ENCODE measurements around the gene EZR. TPM values are rescaled to one million over a fixed set of nuclear protein-coding genes. Genes with fewer than 3 reads are reported as not detected.
A peak's percentile ranks its signal among the peaks of the same experiment; 100 is the strongest.
"Not testable (repeated sequence)": the region's sequence is repeated elsewhere in the genome, so short reads cannot be mapped to it uniquely, and the experiment has no call there.

EZR gene
- total RNA-seq, 1 experiment from 2014 or later, result 216 TPM

GRCh38 chr6:158834675-158835385 lies 15.7 kb upstream of the EZR start:
- H3K4me3 ChIP-seq (ENCODE audit: insufficient read depth, low read depth, low read length), result no peak overlapping the region
- H3K36me3 ChIP-seq (replicated peaks; ENCODE audit: control insufficient read depth, insufficient read depth, low read length), result no peaks in the 10 kb centered on the region
- no peak for DNase-seq
- H3K27me3 ChIP-seq (ENCODE audit: control insufficient read depth, insufficient read depth, low read length), result no peaks in the 10 kb centered on the region

- H3K4me3 ChIP-seq (ENCODE audit: insufficient read depth, low read depth, low read length), result not testable (repeated sequence)
These were observed 13.6 kb upstream of the EZR start for GRCh38 chr6:158832807-158833206.

GRCh38 chr6:158832026-158832425 lies 12.9 kb upstream of the EZR start:
- no peak overlapping the region for H3K4me3 ChIP-seq (ENCODE audit: insufficient read depth, low read depth, low read length)
- DNase-seq, result no peak
- no peaks in the 10 kb centered on the region for H3K27me3 ChIP-seq (ENCODE audit: control insufficient read depth, insufficient read depth, low read length)
- no peaks in the 10 kb centered on the region for H3K36me3 ChIP-seq (replicated peaks; ENCODE audit: control insufficient read depth, insufficient read depth, low read length)

More at GRCh38 chr6:158832807-158833206, 13.6 kb upstream of the EZR start:
- not testable (repeated sequence) for H3K36me3 ChIP-seq (replicated peaks; ENCODE audit: control insufficient read depth, insufficient read depth, low read length); DNase-seq; H3K27me3 ChIP-seq (ENCODE audit: control insufficient read depth, insufficient read depth, low read length)

GRCh38 chr6:158831571-158831970 lies 12.4 kb upstream of the EZR start:
- DNase-seq, result no peak
- Histone ChIP-seq H3K27me3 (ENCODE audit: control insufficient read depth, insufficient read depth, low read length) (no peaks in the 10 kb centered on the region), H3K36me3 (replicated peaks; ENCODE audit: control insufficient read depth, insufficient read depth, low read length) (no peaks in the 10 kb centered on the region), H3K4me3 (ENCODE audit: insufficient read depth, low read depth, low read length) (no peak overlapping the region)

GRCh38 chr6:158830736-158831135 lies 11.6 kb upstream of the EZR start:
- no peak for DNase-seq
- H3K36me3 ChIP-seq (replicated peaks; ENCODE audit: control insufficient read depth, insufficient read depth, low read length), result no peaks in the 10 kb centered on the region
- H3K4me3 ChIP-seq (ENCODE audit: insufficient read depth, low read depth, low read length), result no peak overlapping the region

DNA sequence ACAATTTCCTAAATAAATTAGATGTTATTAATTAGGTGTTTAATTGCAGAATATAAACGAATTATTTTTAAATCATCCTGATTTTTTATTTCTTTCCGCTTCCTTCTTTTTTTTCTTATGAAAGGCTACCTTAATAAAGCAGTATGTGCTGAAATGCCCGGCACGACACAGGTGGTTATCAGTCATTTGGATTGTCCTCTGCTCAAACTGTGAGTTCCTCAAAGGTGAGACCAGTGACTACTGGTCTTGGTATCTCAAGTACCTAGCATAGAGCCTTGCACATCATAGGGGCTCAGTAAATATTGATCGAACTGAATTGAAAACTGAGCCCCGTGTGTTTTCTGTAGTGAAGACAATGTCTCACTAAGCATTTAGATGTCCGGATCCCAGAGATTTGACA lies 9.6 kb upstream of the EZR start:
- no peaks in the 10 kb centered on the region for H3K36me3 ChIP-seq (replicated peaks; ENCODE audit: control insufficient read depth, insufficient read depth, low read length)
- no peak overlapping the region for H3K4me3 ChIP-seq (ENCODE audit: insufficient read depth, low read depth, low read length)
- DNase-seq, result no peak
- H3K27me3 ChIP-seq (ENCODE audit: control insufficient read depth, insufficient read depth, low read length), result no peaks in the 10 kb centered on the region; the same call in 1 of the 2 replicates

More at GRCh38 chr6:158830736-158831135, 11.6 kb upstream of the EZR start:
- no peaks in the 10 kb centered on the region; the same call in 1 of the 2 replicates for H3K27me3 ChIP-seq (ENCODE audit: control insufficient read depth, insufficient read depth, low read length)

GRCh38 chr6:158826819-158827501 lies 7.8 kb upstream of the EZR start:
- Histone ChIP-seq H3K36me3 (replicated peaks; ENCODE audit: control insufficient read depth, insufficient read depth, low read length) (no peaks in the 10 kb centered on the region), H3K4me3 (ENCODE audit: insufficient read depth, low read depth, low read length) (no peak overlapping the region), H3K27me3 (ENCODE audit: control insufficient read depth, insufficient read depth, low read length) (no peaks in the 10 kb centered on the region; the same call in 1 of the 2 replicates)
- no peak for DNase-seq

GRCh38 chr6:158825951-158826306 lies 6.8 kb upstream of the EZR start:
- H3K27me3 ChIP-seq (ENCODE audit: control insufficient read depth, insufficient read depth, low read length), result no peaks in the 10 kb centered on the region; the same call in 1 of the 2 replicates
- H3K36me3 ChIP-seq (replicated peaks; ENCODE audit: control insufficient read depth, insufficient read depth, low read length), result no peaks in the 10 kb centered on the region
- no peak overlapping the region for H3K4me3 ChIP-seq (ENCODE audit: insufficient read depth, low read depth, low read length)
- DNase-seq, result no peak

GRCh38 chr6:158825038-158825950 lies 6.1 kb upstream of the EZR start:
- H3K4me3 ChIP-seq (ENCODE audit: insufficient read depth, low read depth, low read length), result no peak overlapping the region
- H3K27me3 ChIP-seq (ENCODE audit: control insufficient read depth, insufficient read depth, low read length), result peaks cover under 1% of the 10 kb centered on the region
- no peaks in the 10 kb centered on the region for H3K36me3 ChIP-seq (replicated peaks; ENCODE audit: control insufficient read depth, insufficient read depth, low read length)
- no peak for DNase-seq

GRCh38 chr6:158823616-158824015 lies 4.4 kb upstream of the EZR start:
- H3K27me3 ChIP-seq (ENCODE audit: control insufficient read depth, insufficient read depth, low read length); H3K4me3 ChIP-seq (ENCODE audit: insufficient read depth, low read depth, low read length); H3K36me3 ChIP-seq (replicated peaks; ENCODE audit: control insufficient read depth, insufficient read depth, low read length); DNase-seq: not testable (repeated sequence)

- DNase-seq, result no peak
- no peak overlapping the region for H3K4me3 ChIP-seq (ENCODE audit: insufficient read depth, low read depth, low read length)
- H3K36me3 ChIP-seq (replicated peaks; ENCODE audit: control insufficient read depth, insufficient read depth, low read length), result peaks cover 11% of the 10 kb centered on the region
- peaks cover 4% of the 10 kb centered on the region for H3K27me3 ChIP-seq (ENCODE audit: control insufficient read depth, insufficient read depth, low read length)
These were observed 932 bp upstream of the EZR start for GRCh38 chr6:158819977-158820622.

GRCh38 chr6:158818581-158819212 lies 471 bp downstream of the EZR start:
- Histone ChIP-seq H3K4me3 (ENCODE audit: insufficient read depth, low read depth, low read length) (peak overlapping the region; percentile 87), H3K27me3 (ENCODE audit: control insufficient read depth, insufficient read depth, low read length) (peaks cover 4% of the 10 kb centered on the region), H3K36me3 (replicated peaks; ENCODE audit: control insufficient read depth, insufficient read depth, low read length) (peaks cover 20% of the 10 kb centered on the region)
- peak; percentile 88 for DNase-seq

DNA sequence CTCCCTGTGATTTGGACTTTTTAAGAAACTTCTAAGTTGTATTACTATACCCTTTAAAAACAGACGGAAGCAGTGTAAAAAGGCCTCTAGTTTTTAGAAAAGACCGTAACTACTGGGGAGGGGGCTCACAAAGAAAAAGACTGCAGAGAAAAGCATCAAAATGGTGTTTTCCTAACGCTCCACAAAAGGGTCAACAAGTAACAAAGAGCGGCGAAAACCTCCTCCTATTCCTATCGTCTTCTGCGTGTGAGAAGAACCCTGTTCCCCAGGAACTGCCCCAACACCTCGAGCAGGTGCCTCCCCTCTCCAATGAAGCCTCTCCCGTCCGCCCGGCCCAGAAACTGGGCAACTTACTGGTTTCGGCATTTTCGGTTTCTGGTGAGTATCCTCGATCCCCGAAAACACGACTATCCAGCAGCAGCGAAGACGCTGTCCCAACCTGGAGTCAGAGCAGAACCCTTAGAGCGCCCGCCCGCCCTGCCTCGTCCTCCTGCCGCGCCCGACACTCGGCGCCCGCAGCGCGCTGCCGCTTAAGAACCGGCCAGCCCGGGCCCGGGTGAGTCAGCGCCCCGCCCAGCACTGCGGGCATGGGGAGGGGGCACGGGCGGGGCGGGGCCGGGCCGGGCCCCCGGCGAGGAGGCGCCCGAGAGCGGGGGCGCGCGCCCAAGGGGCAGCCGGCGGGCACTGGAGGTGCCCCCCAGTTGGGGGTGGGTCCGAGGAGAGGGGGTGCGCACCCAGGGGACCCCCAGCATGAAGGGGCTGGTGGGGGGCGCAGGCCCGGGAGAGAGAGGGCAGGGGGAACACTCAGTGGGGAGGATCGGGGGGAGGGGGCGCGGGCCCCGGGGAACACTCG lies 1.2 kb downstream of the EZR start:
- Histone ChIP-seq H3K27me3 (ENCODE audit: control insufficient read depth, insufficient read depth, low read length) (peaks cover 4% of the 10 kb centered on the region), H3K4me3 (ENCODE audit: insufficient read depth, low read depth, low read length) (peak overlapping the region; percentile 87), H3K36me3 (replicated peaks; ENCODE audit: control insufficient read depth, insufficient read depth, low read length) (peaks cover 23% of the 10 kb centered on the region)
- DNase-seq, result peak; percentile 96

Measured in H7 (cell line).